WTC11 (cell line): ENCODE results near the gene NID2.

Experiments used
- CREB1 ChIP-seq: sonication (generic); formaldehyde crosslinking; IDR thresholded peaks from 2 replicates; pipeline ENCODE4 v1.8.0; 2023; ENCODE audit warnings: mild to moderate bottlenecking, missing genetic modification reagents
- ETV6 ChIP-seq: sonication (generic); formaldehyde crosslinking; IDR thresholded peaks from 2 replicates; pipeline ENCODE4 v1.8.1; 2022; ENCODE audit warnings: mild to moderate bottlenecking, missing genetic modification reagents
- FOXJ3 ChIP-seq: sonication (generic); formaldehyde crosslinking; IDR thresholded peaks from 2 replicates; pipeline ENCODE4 v1.9.0; 2021; ENCODE audit warnings: missing genetic modification reagents, mild to moderate bottlenecking, borderline replicate concordance
- GTF2I ChIP-seq: fragments of 250-450 bp; sonication (Bioruptor Pico); conservative IDR thresholded peaks from 2 replicates; pipeline ENCODE4 v1.4.0; 2021; ENCODE audit warnings: mild to moderate bottlenecking
- MXD4 ChIP-seq: fragments of 250-450 bp; sonication (Bioruptor Pico); IDR thresholded peaks from 2 replicates; pipeline ENCODE4 v1.8.0; 2021; ENCODE audit warnings: mild to moderate bottlenecking, moderate library complexity, borderline replicate concordance
- SMAD3 ChIP-seq: sonication (generic); formaldehyde crosslinking; IDR thresholded peaks from 2 replicates; pipeline ENCODE4 v1.8.0; 2022; ENCODE audit warnings: missing genetic modification reagents, mild to moderate bottlenecking, borderline replicate concordance
- TEAD1 ChIP-seq: sonication (generic); formaldehyde crosslinking; IDR thresholded peaks from 2 replicates; pipeline ENCODE4 v1.8.0; 2022; ENCODE audit warnings: mild to moderate bottlenecking, missing genetic modification reagents
- TEAD4 ChIP-seq: sonication (generic); formaldehyde crosslinking; IDR thresholded peaks from 2 replicates; pipeline ENCODE4 v1.8.0; 2022; ENCODE audit warnings: mild to moderate bottlenecking, missing genetic modification reagents
- ZNF121 ChIP-seq: sonication (generic); formaldehyde crosslinking; IDR thresholded peaks from 2 replicates; pipeline ENCODE4 v1.8.0; 2023; ENCODE audit warnings: missing genetic modification reagents
- ZNF263 ChIP-seq: sonication (generic); formaldehyde crosslinking; IDR thresholded peaks from 2 replicates; pipeline ENCODE4 v1.8.1; 2022; ENCODE audit warnings: low read depth, mild to moderate bottlenecking, moderate library complexity, missing genetic modification reagents
- TF ChIP-seq, protein P1 (sequence below): sonication (generic); formaldehyde crosslinking; IDR thresholded peaks from 2 replicates; pipeline ENCODE4 v1.8.0; 2022; ENCODE audit warnings: missing genetic modification reagents
- TF ChIP-seq, protein P2 (sequence below): sonication (generic); formaldehyde crosslinking; IDR thresholded peaks from 2 replicates; pipeline ENCODE4 v1.8.0; 2022; ENCODE audit warnings: mild to moderate bottlenecking, missing genetic modification reagents
- TF ChIP-seq, protein P3 (sequence below): fragments of 200-600 bp; IDR thresholded peaks from 2 replicates; pipeline ENCODE4 v1.8.0; 2022; ENCODE audit warnings: antibody characterized with exemption
- TF ChIP-seq, protein P4 (sequence below): sonication (generic); formaldehyde crosslinking; IDR thresholded peaks from 2 replicates; pipeline ENCODE4 v1.8.0; 2022; ENCODE audit warnings: mild to moderate bottlenecking, missing genetic modification reagents

DNA sequence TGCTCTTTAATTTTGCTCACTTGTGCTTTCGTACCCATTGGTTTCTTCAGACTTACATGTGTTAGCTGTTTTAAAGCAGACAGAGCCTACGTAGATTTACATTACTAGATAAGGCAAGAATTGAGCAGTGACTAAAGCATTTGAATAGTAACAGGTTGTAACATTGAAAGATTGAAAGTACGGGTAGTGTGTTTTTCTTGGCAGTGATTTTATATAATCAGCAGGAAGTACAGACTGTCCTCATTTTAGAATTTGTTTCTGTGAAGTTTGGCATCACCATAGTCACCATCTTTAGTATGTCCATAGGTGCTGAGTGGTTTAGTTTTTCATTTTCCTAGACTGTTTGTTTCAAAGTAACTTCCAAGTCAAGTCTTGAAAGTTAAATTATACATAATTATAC, 65.5 kb downstream of the NID2 start:
- TF ChIP-seq, protein P1, sequence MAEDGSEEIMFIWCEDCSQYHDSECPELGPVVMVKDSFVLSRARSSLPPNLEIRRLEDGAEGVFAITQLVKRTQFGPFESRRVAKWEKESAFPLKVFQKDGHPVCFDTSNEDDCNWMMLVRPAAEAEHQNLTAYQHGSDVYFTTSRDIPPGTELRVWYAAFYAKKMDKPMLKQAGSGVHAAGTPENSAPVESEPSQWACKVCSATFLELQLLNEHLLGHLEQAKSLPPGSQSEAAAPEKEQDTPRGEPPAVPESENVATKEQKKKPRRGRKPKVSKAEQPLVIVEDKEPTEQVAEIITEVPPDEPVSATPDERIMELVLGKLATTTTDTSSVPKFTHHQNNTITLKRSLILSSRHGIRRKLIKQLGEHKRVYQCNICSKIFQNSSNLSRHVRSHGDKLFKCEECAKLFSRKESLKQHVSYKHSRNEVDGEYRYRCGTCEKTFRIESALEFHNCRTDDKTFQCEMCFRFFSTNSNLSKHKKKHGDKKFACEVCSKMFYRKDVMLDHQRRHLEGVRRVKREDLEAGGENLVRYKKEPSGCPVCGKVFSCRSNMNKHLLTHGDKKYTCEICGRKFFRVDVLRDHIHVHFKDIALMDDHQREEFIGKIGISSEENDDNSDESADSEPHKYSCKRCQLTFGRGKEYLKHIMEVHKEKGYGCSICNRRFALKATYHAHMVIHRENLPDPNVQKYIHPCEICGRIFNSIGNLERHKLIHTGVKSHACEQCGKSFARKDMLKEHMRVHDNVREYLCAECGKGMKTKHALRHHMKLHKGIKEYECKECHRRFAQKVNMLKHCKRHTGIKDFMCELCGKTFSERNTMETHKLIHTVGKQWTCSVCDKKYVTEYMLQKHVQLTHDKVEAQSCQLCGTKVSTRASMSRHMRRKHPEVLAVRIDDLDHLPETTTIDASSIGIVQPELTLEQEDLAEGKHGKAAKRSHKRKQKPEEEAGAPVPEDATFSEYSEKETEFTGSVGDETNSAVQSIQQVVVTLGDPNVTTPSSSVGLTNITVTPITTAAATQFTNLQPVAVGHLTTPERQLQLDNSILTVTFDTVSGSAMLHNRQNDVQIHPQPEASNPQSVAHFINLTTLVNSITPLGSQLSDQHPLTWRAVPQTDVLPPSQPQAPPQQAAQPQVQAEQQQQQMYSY (CRISPR knock-in tag): no peak
- TF ChIP-seq MXD4 (CRISPR knock-in tag) (no peak), ZNF121 (CRISPR knock-in tag) (no peak), CREB1 (CRISPR knock-in tag) (no peak), GTF2I (no peak), FOXJ3 (CRISPR knock-in tag) (no peak), TEAD1 (no peak), SMAD3 (CRISPR knock-in tag) (no peak), TEAD4 (no peak), ZNF263 (no peak), ETV6 (CRISPR knock-in tag) (no peak)
- TF ChIP-seq, protein P2, sequence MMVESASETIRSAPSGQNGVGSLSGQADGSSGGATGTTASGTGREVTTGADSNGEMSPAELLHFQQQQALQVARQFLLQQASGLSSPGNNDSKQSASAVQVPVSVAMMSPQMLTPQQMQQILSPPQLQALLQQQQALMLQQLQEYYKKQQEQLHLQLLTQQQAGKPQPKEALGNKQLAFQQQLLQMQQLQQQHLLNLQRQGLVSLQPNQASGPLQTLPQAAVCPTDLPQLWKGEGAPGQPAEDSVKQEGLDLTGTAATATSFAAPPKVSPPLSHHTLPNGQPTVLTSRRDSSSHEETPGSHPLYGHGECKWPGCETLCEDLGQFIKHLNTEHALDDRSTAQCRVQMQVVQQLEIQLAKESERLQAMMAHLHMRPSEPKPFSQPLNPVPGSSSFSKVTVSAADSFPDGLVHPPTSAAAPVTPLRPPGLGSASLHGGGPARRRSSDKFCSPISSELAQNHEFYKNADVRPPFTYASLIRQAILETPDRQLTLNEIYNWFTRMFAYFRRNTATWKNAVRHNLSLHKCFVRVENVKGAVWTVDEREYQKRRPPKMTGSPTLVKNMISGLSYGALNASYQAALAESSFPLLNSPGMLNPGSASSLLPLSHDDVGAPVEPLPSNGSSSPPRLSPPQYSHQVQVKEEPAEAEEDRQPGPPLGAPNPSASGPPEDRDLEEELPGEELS (CRISPR knock-in tag): no peak
- TF ChIP-seq, protein P3, sequence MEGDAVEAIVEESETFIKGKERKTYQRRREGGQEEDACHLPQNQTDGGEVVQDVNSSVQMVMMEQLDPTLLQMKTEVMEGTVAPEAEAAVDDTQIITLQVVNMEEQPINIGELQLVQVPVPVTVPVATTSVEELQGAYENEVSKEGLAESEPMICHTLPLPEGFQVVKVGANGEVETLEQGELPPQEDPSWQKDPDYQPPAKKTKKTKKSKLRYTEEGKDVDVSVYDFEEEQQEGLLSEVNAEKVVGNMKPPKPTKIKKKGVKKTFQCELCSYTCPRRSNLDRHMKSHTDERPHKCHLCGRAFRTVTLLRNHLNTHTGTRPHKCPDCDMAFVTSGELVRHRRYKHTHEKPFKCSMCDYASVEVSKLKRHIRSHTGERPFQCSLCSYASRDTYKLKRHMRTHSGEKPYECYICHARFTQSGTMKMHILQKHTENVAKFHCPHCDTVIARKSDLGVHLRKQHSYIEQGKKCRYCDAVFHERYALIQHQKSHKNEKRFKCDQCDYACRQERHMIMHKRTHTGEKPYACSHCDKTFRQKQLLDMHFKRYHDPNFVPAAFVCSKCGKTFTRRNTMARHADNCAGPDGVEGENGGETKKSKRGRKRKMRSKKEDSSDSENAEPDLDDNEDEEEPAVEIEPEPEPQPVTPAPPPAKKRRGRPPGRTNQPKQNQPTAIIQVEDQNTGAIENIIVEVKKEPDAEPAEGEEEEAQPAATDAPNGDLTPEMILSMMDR: no peak
- TF ChIP-seq, protein P4, sequence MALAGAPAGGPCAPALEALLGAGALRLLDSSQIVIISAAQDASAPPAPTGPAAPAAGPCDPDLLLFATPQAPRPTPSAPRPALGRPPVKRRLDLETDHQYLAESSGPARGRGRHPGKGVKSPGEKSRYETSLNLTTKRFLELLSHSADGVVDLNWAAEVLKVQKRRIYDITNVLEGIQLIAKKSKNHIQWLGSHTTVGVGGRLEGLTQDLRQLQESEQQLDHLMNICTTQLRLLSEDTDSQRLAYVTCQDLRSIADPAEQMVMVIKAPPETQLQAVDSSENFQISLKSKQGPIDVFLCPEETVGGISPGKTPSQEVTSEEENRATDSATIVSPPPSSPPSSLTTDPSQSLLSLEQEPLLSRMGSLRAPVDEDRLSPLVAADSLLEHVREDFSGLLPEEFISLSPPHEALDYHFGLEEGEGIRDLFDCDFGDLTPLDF (CRISPR knock-in tag): no peak
